ENCODE data around the gene PIEZO2. TPM values are rescaled to one million over a fixed set of nuclear protein-coding genes. Genes with fewer than 3 reads are reported as not detected.

The PIEZO2 gene
- total and polyA plus RNA-seq, 9 donors = 2.0 to 8.5 (median 3.2) TPM

DNA sequence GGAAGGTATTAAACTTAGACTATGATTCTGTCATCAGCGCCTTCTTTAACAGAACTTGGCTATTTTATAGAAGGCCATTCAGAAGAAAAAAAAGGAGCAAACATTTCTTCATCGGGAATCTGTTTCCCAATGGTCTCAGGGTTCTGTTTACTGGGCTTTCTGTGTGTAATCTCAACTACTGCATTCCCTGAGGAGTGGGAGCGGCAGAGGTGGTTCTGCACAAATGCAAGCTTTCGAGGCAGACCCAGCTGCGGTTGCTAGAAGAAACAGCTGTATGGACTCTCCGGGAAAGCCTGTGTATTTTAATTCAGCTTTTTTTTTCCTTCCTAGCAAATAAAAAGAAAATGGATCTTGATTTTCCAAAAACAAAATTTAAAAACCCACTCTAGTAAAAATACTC lies 372.9 kb downstream of the PIEZO2 start:
- Histone ChIP-seq H3K4me1 (ENCODE audit: insufficient read depth) (no peaks in the 10 kb centered on the region), H3K36me3 (no peaks in the 10 kb centered on the region), H3K9me3 (no peaks in the 10 kb centered on the region), H3K4me3 (no peak overlapping the region), H3K27ac (no peak overlapping the region), H3K27me3 (no peaks in the 10 kb centered on the region)
- TF ChIP-seq, protein P1, sequence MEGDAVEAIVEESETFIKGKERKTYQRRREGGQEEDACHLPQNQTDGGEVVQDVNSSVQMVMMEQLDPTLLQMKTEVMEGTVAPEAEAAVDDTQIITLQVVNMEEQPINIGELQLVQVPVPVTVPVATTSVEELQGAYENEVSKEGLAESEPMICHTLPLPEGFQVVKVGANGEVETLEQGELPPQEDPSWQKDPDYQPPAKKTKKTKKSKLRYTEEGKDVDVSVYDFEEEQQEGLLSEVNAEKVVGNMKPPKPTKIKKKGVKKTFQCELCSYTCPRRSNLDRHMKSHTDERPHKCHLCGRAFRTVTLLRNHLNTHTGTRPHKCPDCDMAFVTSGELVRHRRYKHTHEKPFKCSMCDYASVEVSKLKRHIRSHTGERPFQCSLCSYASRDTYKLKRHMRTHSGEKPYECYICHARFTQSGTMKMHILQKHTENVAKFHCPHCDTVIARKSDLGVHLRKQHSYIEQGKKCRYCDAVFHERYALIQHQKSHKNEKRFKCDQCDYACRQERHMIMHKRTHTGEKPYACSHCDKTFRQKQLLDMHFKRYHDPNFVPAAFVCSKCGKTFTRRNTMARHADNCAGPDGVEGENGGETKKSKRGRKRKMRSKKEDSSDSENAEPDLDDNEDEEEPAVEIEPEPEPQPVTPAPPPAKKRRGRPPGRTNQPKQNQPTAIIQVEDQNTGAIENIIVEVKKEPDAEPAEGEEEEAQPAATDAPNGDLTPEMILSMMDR (IDR thresholded peaks at IDR 0.05) = no peak
- TF ChIP-seq POLR2A (IDR thresholded peaks at IDR 0.05) (no peak), EP300 (IDR thresholded peaks at IDR 0.05) (no peak)
- intact Hi-C loops (cut with DNase I) = no loop called here
- WGBS, 3 donors = 8 to 22% (median 13%) methylated on average over 6 of the region's 6 CpGs
- DNase-seq = no peak

DNA sequence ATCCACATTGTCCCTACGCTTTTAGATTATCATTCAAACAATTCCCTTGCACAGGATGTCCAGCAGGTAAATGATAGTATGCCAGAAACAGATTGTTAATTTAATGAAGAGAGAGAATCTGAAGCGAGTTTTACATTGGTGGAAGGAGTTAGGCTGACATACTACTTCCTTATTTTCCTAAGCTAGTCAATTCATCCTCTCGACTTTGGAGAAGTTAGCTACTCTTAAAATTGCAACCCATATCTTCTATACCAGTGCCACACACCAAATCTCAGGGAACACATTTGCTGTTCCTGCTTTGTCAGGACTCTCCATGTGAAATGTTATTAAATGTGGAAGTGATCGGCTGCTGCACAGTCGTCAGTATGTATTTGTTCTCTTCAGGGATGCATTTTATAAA lies 374.3 kb downstream of the PIEZO2 start:
- intact Hi-C loops (cut with DNase I) = no loop called here
- DNase-seq = no peak
- 88 to 94% (median 89%) methylated on average over 5 of the region's 5 CpGs for WGBS, 3 donors

DNA sequence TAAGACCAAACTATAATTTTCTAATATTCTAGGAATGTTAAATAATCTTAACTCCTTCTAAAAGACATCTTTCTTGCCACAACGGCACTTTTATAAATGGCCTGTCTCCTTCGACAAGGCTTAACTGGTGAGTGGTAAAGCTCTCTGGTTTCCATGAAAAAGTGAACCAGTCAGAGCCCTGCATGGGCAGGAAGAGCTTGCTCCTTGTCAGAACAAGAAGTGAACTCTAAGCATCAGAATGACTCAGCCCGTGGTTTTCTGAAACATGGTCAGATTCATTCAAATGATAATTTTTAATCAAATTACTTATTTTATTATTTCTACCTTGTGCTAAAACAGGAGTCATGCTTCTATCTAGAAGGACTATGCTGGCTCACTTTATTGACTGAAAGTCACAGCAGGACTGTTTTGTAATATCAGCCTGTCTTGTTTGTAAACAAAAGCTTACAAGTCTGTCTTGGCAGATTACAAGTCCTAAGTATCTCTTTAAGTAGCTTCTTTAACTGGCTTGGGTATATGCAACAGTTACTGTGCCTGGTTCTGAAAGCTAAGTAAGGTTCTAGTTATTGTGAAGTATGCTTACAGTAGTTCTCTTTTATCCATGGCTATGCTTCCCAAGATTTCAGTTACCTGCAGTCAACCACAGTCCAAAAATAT lies 378.2 kb downstream of the PIEZO2 start:
- intact Hi-C loops (cut with DNase I) = no loop called here

More for the DNA sequence above, 374.3 kb downstream of the PIEZO2 start:
- H3K36me3 ChIP-seq = no peaks in the 10 kb centered on the region
- no peak overlapping the region for H3K4me3 ChIP-seq
- TF ChIP-seq, protein P1 (IDR thresholded peaks at IDR 0.05) = no peak
- no peak for TF ChIP-seq POLR2A (IDR thresholded peaks at IDR 0.05)
- no peak for TF ChIP-seq EP300 (IDR thresholded peaks at IDR 0.05)
- no peaks in the 10 kb centered on the region for H3K4me1 ChIP-seq (ENCODE audit: insufficient read depth)
- no peaks in the 10 kb centered on the region for H3K9me3 ChIP-seq
- H3K27me3 ChIP-seq = no peaks in the 10 kb centered on the region
- H3K27ac ChIP-seq = no peak overlapping the region

DNA sequence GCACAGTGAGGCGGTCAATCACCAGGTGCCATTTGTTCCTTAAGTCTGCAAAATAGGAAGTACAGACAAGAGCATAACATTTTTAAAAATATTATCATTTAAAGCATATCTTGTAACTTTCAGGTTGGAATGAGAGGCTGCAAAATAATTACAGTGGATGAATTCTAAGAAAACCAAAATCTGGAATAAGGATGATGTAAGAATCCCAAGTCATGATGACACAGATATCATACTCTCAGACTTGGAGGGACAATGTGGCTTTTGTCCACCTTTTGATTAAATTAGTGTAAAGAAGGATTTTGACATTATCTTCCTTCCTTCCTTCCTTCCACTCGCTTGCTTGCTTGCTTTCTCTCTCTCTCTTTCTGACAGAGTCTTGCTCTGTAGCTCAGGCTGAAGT lies 379.1 kb downstream of the PIEZO2 start:
- intact Hi-C loops (cut with DNase I) = no loop called here
- Histone ChIP-seq H3K4me1 (ENCODE audit: insufficient read depth) (no peaks in the 10 kb centered on the region), H3K27me3 (no peaks in the 10 kb centered on the region), H3K9me3 (no peaks in the 10 kb centered on the region), H3K27ac (no peak overlapping the region), H3K36me3 (no peaks in the 10 kb centered on the region), H3K4me3 (no peak overlapping the region)
- TF ChIP-seq, protein P1 (IDR thresholded peaks at IDR 0.05) = no peak
- no peak for TF ChIP-seq POLR2A (IDR thresholded peaks at IDR 0.05)
- DNase-seq = no peak
- 77 to 83% (median 83%) methylated on average over 2 of the region's 2 CpGs for WGBS, 3 donors

More for the DNA sequence above, 378.2 kb downstream of the PIEZO2 start:
- no peak overlapping the region for H3K4me3 ChIP-seq
- no peaks in the 10 kb centered on the region for H3K36me3 ChIP-seq
- no peaks in the 10 kb centered on the region for H3K9me3 ChIP-seq
- 69 to 74% (median 73%) methylated on average over 3 of the region's 3 CpGs for WGBS, 3 donors
- no peak overlapping the region for H3K27ac ChIP-seq
- no peak for DNase-seq
- no peaks in the 10 kb centered on the region for H3K27me3 ChIP-seq
- H3K4me1 ChIP-seq (ENCODE audit: insufficient read depth) = no peaks in the 10 kb centered on the region
- TF ChIP-seq POLR2A (IDR thresholded peaks at IDR 0.05) = no peak
- TF ChIP-seq, protein P1 (IDR thresholded peaks at IDR 0.05) = no peak
- no peak for TF ChIP-seq EP300 (IDR thresholded peaks at IDR 0.05)

All from ovary (tissue), 9 donors.